Mesenchymal stem cell (in vitro differentiated cells and primary cell): ENCODE results near the gene CCDC9B.

ENCODE experiments used
- DNase-seq: peaks from one replicate; pipeline ENCODE4 v3.0.0-alpha.2; 2013
- H2AFZ ChIP-seq: one replicate; pipeline ENCODE4 v1.6.1; 2013; ENCODE audit warnings: low read depth, mild to moderate bottlenecking, control low read depth, inconsistent platforms, low read length, moderate library complexity
- H2AK5ac ChIP-seq: 2 replicates; pipeline ENCODE4 v1.6.1; 2013; ENCODE audit warnings: low read length, moderate library complexity, mild to moderate bottlenecking, inconsistent platforms; ENCODE audit not compliant: severe bottlenecking
- H2BK120ac ChIP-seq: one replicate; pipeline ENCODE4 v1.6.1; 2013; ENCODE audit warnings: low read depth, mild to moderate bottlenecking, inconsistent platforms, low read length, moderate library complexity
- H2BK12ac ChIP-seq, 2 experiments: one replicate each; pipeline ENCODE4 v1.6.1; 2013; ENCODE audit warnings: inconsistent platforms in 2 of 2, low read length in 2 of 2, mild to moderate bottlenecking in 2 of 2, moderate library complexity in 2 of 2, control low read depth in 1 of 2
- H2BK15ac ChIP-seq: one replicate; pipeline ENCODE4 v1.6.1; 2013; ENCODE audit warnings: mild to moderate bottlenecking, low read depth, inconsistent platforms; ENCODE audit not compliant: poor library complexity, severe bottlenecking
- H2BK5ac ChIP-seq: 2 replicates; pipeline ENCODE4 v1.6.1; 2013; ENCODE audit warnings: low read depth, mild to moderate bottlenecking, low read length, control low read depth, inconsistent platforms; ENCODE audit not compliant: poor library complexity, severe bottlenecking
- H3K14ac ChIP-seq, 2 experiments: one replicate each; pipeline ENCODE4 v1.6.1; 2013; ENCODE audit warnings: inconsistent platforms in 2 of 2, low read length in 2 of 2, control low read depth in 1 of 2, mild to moderate bottlenecking in 1 of 2, moderate library complexity in 1 of 2
- H3K18ac ChIP-seq, 2 experiments: one replicate each; pipeline ENCODE4 v1.6.1; 2013; ENCODE audit warnings: inconsistent platforms in 2 of 2, low read length in 2 of 2, control low read depth in 1 of 2, low read depth in 1 of 2, mild to moderate bottlenecking in 1 of 2
- H3K23ac ChIP-seq, 2 experiments: one replicate each; pipeline ENCODE4 v1.6.1; 2013; ENCODE audit warnings: inconsistent platforms in 2 of 2, low read length in 2 of 2, mild to moderate bottlenecking in 2 of 2, moderate library complexity in 2 of 2, control low read depth in 1 of 2
- H3K27ac ChIP-seq: 2 replicates; pipeline ENCODE4 v1.5.1; 2013; ENCODE audit warnings: mild to moderate bottlenecking, moderate library complexity, low read length, control low read depth, inconsistent platforms; ENCODE audit not compliant: poor library complexity, severe bottlenecking
- H3K27me3 ChIP-seq, 2 experiments: 2 replicates each; pipeline versions ENCODE4 v1.6.1 to v1.7.0; 2013; ENCODE audit warnings: low read length in 2 of 2, mild to moderate bottlenecking in 2 of 2, moderate library complexity in 2 of 2, control low read depth in 1 of 2, inconsistent platforms in 1 of 2; ENCODE audit not compliant: control insufficient read depth in 1 of 2, insufficient read depth in 1 of 2
- H3K36me3 ChIP-seq, 2 experiments: 2 replicates each; pipeline versions ENCODE4 v1.6.1 to v1.7.0; 2013; ENCODE audit warnings: low read length in 2 of 2, control low read depth in 1 of 2, inconsistent platforms in 1 of 2, low read depth in 1 of 2, mild to moderate bottlenecking in 1 of 2; ENCODE audit not compliant: insufficient read depth in 2 of 2, control insufficient read depth in 1 of 2
- H3K4ac ChIP-seq, 2 experiments: one replicate each; pipeline ENCODE4 v1.6.1; 2013; ENCODE audit warnings: inconsistent platforms in 2 of 2, low read length in 2 of 2, mild to moderate bottlenecking in 2 of 2, moderate library complexity in 2 of 2, control low read depth in 1 of 2, low read depth in 1 of 2
- H3K4me1 ChIP-seq: 2 replicates; pipeline ENCODE4 v1.6.1; 2013; ENCODE audit warnings: low read depth, low read length, control low read depth; ENCODE audit not compliant: control insufficient read depth, insufficient read depth
- H3K4me2 ChIP-seq: 2 replicates; pipeline ENCODE4 v1.6.1; 2013; ENCODE audit warnings: low read length, mild to moderate bottlenecking, inconsistent platforms; ENCODE audit not compliant: poor library complexity, severe bottlenecking
- H3K4me3 ChIP-seq, 2 experiments: 2 replicates each; pipeline versions ENCODE4 v1.5.1 to v1.7.0; 2013; ENCODE audit warnings: low read length in 2 of 2, mild to moderate bottlenecking in 2 of 2, control low read depth in 1 of 2, low read depth in 1 of 2; ENCODE audit not compliant: insufficient read depth in 1 of 2
- H3K79me1 ChIP-seq: replicated peaks from 2 replicates; pipeline ENCODE4 v1.6.1; 2013; ENCODE audit warnings: mild to moderate bottlenecking, control low read depth, low read length, inconsistent platforms; ENCODE audit not compliant: poor library complexity, severe bottlenecking
- H3K9ac ChIP-seq: 2 replicates; pipeline ENCODE4 v1.7.0; 2013; ENCODE audit warnings: mild to moderate bottlenecking, low read length, moderate library complexity
- H3K9me3 ChIP-seq: 2 replicates; pipeline ENCODE4 v1.7.0; 2013; ENCODE audit warnings: mild to moderate bottlenecking, low read length; ENCODE audit not compliant: control insufficient read depth
- H4K8ac ChIP-seq: one replicate; pipeline ENCODE4 v1.6.1; 2013; ENCODE audit warnings: inconsistent platforms, mild to moderate bottlenecking, low read length, moderate library complexity
- H4K91ac ChIP-seq: one replicate; pipeline ENCODE4 v1.6.1; 2013; ENCODE audit warnings: mild to moderate bottlenecking, low read length, inconsistent platforms
- WGBS: methylation state at CpG from one replicate; pipeline ENCODE4 v1.1.7; 2013; ENCODE audit warnings: mixed read lengths; 5-methylcytosine and 5-hydroxymethylcytosine counted together

The CCDC9B gene

GRCh38 chr15:40367371-40367685 lies 26.6 kb upstream of the CCDC9B start:
- Histone ChIP-seq H2BK5ac (no peak overlapping the region), H4K91ac (no peak overlapping the region), H3K4me3 (no peak overlapping the region), H3K4me1 (peaks cover 13% of the 10 kb centered on the region), H3K4ac (no peak overlapping the region), H4K8ac (peak overlapping the region; percentile 85), H3K27me3 (peaks cover 35 to 47% of the 10 kb centered on the region in 2 experiments), H3K27ac (no peak overlapping the region), H2AK5ac (no peak overlapping the region), H3K79me1 (no peaks in the 10 kb centered on the region), H3K18ac (no peak overlapping the region), H2BK12ac (peak overlapping the region in 1 of 2 experiments; percentile 8), H3K23ac (no peak overlapping the region), H3K36me3 (no peaks in the 10 kb centered on the region), H2BK120ac (no peak overlapping the region), H3K4me2 (no peak overlapping the region), H2BK15ac (no peak overlapping the region), H3K9me3 (no peaks in the 10 kb centered on the region), H3K14ac (no peak overlapping the region), H3K9ac (no peak overlapping the region), H2AFZ (no peak overlapping the region)
- DNase-seq: no peak
- 82% methylated on average over 5 of the region's 5 CpGs for WGBS

GRCh38 chr15:40366457-40367370 lies 26.0 kb upstream of the CCDC9B start:
- Histone ChIP-seq H3K9ac (no peak overlapping the region), H3K18ac (no peak overlapping the region)

GRCh38 chr15:40365624-40366456 lies 25.1 kb upstream of the CCDC9B start:
- Histone ChIP-seq H3K14ac (no peak overlapping the region), H3K27me3 (peaks cover 49 to 52% of the 10 kb centered on the region in 2 experiments), H3K4me1 (peaks cover 13% of the 10 kb centered on the region), H4K8ac (no peak overlapping the region), H3K18ac (no peak overlapping the region), H2AK5ac (no peak overlapping the region), H3K23ac (no peak overlapping the region), H3K79me1 (no peaks in the 10 kb centered on the region), H3K4me3 (no peak overlapping the region), H2BK15ac (no peak overlapping the region), H2AFZ (no peak overlapping the region), H3K36me3 (no peaks in the 10 kb centered on the region), H3K9ac (no peak overlapping the region), H3K27ac (no peak overlapping the region), H3K9me3 (no peaks in the 10 kb centered on the region), H4K91ac (no peak overlapping the region), H3K4me2 (no peak overlapping the region), H2BK5ac (no peak overlapping the region), H3K4ac (no peak overlapping the region), H2BK12ac (no peak overlapping the region), H2BK120ac (no peak overlapping the region)
- WGBS: 83% methylated on average over 11 of the region's 11 CpGs
- DNase-seq: no peak

More at GRCh38 chr15:40366457-40367370, 26.0 kb upstream of the CCDC9B start:
- peaks cover 13% of the 10 kb centered on the region for H3K4me1 ChIP-seq
- H2AK5ac ChIP-seq: no peak overlapping the region
- peak overlapping the region; percentile 7 for H4K91ac ChIP-seq
- H2BK120ac ChIP-seq: no peak overlapping the region
- H3K79me1 ChIP-seq: no peaks in the 10 kb centered on the region
- no peak for DNase-seq
- WGBS: 92% methylated on average over 14 of the region's 14 CpGs
- H3K9me3 ChIP-seq: no peaks in the 10 kb centered on the region
- H2BK15ac ChIP-seq: no peak overlapping the region
- no peak overlapping the region for H2BK5ac ChIP-seq
- H3K4me3 ChIP-seq: no peak overlapping the region
- H3K36me3 ChIP-seq: no peaks in the 10 kb centered on the region
- no peak overlapping the region for H3K4ac ChIP-seq
- no peak overlapping the region for H3K4me2 ChIP-seq
- H3K14ac ChIP-seq: no peak overlapping the region
- no peak overlapping the region for H3K27ac ChIP-seq
- peaks cover 41 to 54% of the 10 kb centered on the region in 2 experiments for H3K27me3 ChIP-seq
- no peak overlapping the region for H4K8ac ChIP-seq
- H2BK12ac ChIP-seq: no peak overlapping the region
- no peak overlapping the region for H3K23ac ChIP-seq
- H2AFZ ChIP-seq: no peak overlapping the region

- Histone ChIP-seq H2BK120ac (no peak overlapping the region), H3K23ac (no peak overlapping the region), H3K4me2 (no peak overlapping the region), H3K9me3 (no peaks in the 10 kb centered on the region), H4K8ac (no peak overlapping the region), H2BK5ac (no peak overlapping the region), H3K18ac (no peak overlapping the region), H3K79me1 (no peaks in the 10 kb centered on the region), H2AK5ac (no peak overlapping the region), H3K36me3 (no peaks in the 10 kb centered on the region), H3K27ac (no peak overlapping the region), H3K4me1 (peaks cover 13% of the 10 kb centered on the region), H3K4ac (no peak overlapping the region), H3K4me3 (no peak overlapping the region), H3K14ac (no peak overlapping the region), H2BK12ac (no peak overlapping the region), H4K91ac (no peak overlapping the region), H3K27me3 (peaks cover 52 to 57% of the 10 kb centered on the region in 2 experiments), H2BK15ac (no peak overlapping the region), H3K9ac (no peak overlapping the region), H2AFZ (no peak overlapping the region)
- no peak for DNase-seq
- 82% methylated on average over 5 of the region's 5 CpGs for WGBS
These were observed 24.3 kb upstream of the CCDC9B start for GRCh38 chr15:40365016-40365415.
